ENCODE measurements around the gene WDPCP. TPM values are rescaled to one million over a fixed set of nuclear protein-coding genes. Genes with fewer than 3 reads are reported as not detected.

The WDPCP gene, protein sequence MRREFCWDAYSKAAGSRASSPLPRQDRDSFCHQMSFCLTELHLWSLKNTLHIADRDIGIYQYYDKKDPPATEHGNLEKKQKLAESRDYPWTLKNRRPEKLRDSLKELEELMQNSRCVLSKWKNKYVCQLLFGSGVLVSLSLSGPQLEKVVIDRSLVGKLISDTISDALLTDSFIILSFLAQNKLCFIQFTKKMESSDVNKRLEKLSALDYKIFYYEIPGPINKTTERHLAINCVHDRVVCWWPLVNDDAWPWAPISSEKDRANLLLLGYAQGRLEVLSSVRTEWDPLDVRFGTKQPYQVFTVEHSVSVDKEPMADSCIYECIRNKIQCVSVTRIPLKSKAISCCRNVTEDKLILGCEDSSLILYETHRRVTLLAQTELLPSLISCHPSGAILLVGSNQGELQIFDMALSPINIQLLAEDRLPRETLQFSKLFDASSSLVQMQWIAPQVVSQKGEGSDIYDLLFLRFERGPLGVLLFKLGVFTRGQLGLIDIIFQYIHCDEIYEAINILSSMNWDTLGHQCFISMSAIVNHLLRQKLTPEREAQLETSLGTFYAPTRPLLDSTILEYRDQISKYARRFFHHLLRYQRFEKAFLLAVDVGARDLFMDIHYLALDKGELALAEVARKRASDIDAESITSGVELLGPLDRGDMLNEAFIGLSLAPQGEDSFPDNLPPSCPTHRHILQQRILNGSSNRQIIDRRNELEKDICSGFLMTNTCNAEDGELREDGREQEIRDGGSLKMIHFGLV
- 10 to 100 TPM in 4 of 5 experiments, 1 to 10 TPM in 1; 7.6 to 19.2 (median 16.1) TPM for total RNA-seq
- 1 to 10 TPM; 4.8 to 7.0 TPM for polyA plus RNA-seq
- 21.9 reads per million, percentile 52 among the genes with 10 or more reads in this experiment for total RNA-seq

DNA sequence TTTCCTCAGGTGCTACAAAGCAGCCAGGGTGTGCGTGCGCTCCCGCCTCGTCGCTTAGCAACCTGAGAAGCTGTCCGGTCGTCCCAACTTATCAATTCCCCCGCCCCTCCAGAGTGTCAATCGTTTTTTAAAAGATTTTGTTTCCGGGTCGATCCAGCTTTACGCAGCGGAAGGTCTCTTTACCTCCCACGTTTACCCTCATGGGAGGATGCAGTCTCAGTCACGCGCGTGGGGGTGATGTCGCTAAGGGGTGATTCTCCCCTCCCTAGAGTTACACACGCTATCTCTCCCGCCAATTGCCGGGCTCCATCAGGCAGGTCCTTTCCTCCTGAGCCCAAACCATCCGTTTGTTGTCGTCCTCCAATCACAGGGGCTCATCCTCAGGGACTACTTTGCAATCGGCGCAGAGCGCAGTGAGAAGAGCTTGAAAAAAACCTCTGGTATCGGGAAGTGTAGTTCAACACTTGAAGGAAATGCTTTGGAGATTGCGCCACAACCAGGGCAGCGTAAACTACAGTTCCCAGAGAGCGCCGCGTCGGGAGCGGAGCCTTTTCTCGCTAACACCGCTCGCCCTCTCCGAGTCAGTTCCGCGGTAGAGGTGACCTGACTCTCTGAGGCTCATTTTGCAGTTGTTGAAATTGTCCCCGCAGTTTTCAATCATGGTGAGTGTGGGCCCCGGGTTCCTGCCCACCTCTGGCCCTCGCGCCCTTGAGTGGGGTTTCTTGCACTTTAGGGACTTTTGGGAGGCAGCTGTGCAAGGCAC is at the start of gene WDPCP, which contains the start of gene MDH1:
WDPCP (minus strand) TSS at position 93 of the 763 bp plus-strand sequence. CDS start 206 bp downstream, outside the sequence.
MDH1 (plus strand) TSS at position 579 of the 763 bp plus-strand sequence; CDS start at position 660, 81 bp downstream.
- Histone ChIP-seq H3K4me1 (ENCODE audit: control insufficient read depth in 2 of 2, insufficient read depth in 2 of 2, low read length in 2 of 2) (peaks cover 16 to 23% of the 10 kb centered on the region in 2 donors), H3K36me3 (ENCODE audit: control insufficient read depth in 2 of 3, insufficient read depth in 3 of 3, low read length in 3 of 3) (peaks cover 0 to 5% (median 4%) of the 10 kb centered on the region in 3 experiments), H3K4me3 (ENCODE audit: low read length) (peak within 1 kb of the TSS; percentile 91), H3K27me3 (ENCODE audit: control insufficient read depth in 2 of 2, insufficient read depth in 2 of 2, low read length in 2 of 2) (no peaks in the 10 kb centered on the region), H3K9me3 (ENCODE audit: control insufficient read depth in 2 of 3, low read length in 3 of 3) (no peaks in the 10 kb centered on the region), H3K27ac (ENCODE audit: low read depth, low read length) (peak within 1 kb of the TSS; percentile 89)
- H3K27ac Mint-ChIP-seq, result peak within 1 kb of the TSS; percentile 89 to 99 (median 95)
- DNase-seq (peak; percentile 74 to 99 (median 96)), ATAC-seq (peak; percentile 89)
- CTCF ChIA-PET, result interaction anchor here (0.6 to 1.1 kb wide), 2 partner anchors 273 to 883 kb away, joined by 3 read pairs; partner anchors contain the start of gene EHBP1
- intact Hi-C loops (cut with micrococcal nuclease), result loop anchor here (1.0 to 10.0 kb wide), 25 partner anchors 253 to 1844 kb away; partner anchors contain the start of genes ACTR2 (in 2 of the 2), B3GNT2 (in 2 of the 2), COMMD1 (in 2 of the 2) and EHBP1 (in 2 of the 2)
- H3K4me1 Mint-ChIP-seq, result peaks cover 24 to 63% (median 45%) of the 10 kb centered on the region in 7 donors
- peaks cover 0 to 3% (median 0%) of the 10 kb centered on the region in 11 donors for H3K9me3 Mint-ChIP-seq
- POLR2A ChIA-PET, result interaction anchor here (0.8 to 3.9 kb wide), 10 partner anchors 8 to 1735 kb away, joined by 3 to 23 read pairs (median 4); partner anchors contain the start of genes ACTR2, COMMD1, FAM161A and RAB1A
- H3K4me3 Mint-ChIP-seq, result peak within 1 kb of the TSS; percentile 89 to 99 (median 94)
- no peaks in the 10 kb centered on the region for H3K27me3 Mint-ChIP-seq
- H3K36me3 Mint-ChIP-seq, result peaks cover 0 to 9% (median 0%) of the 10 kb centered on the region in 5 donors

DNA sequence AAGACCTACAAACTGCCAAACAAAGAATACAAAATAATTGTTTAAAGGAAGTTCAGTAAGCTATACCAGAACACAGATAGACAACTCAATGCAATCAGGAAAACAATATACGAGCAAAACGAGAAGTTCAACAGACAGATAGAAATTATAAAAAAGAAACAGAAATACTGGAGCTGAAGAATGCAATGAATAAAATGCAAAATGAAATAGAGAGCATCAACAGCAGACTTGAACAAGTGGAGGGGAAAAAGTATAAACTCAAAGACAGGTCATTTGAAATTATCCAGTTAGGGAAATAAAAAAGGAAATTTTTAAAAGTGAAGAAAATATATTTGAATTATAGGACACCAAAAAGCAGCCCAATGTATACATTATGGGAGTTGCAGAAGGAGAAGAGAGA is 44.1 kb upstream of the WDPCP start:
- POLR2A ChIA-PET, result no interaction called here
- no peaks in the 10 kb centered on the region for H3K4me1 ChIP-seq (ENCODE audit: control insufficient read depth in 2 of 2, insufficient read depth in 2 of 2, low read length in 2 of 2)
- ATAC-seq (no peak), DNase-seq (no peak)
- H3K27ac ChIP-seq (ENCODE audit: low read depth, low read length), result no peak overlapping the region
- Mint-ChIP-seq H3K27me3 (peaks cover 0 to 21% (median 7%) of the 10 kb centered on the region in 5 donors), H3K36me3 (peaks cover 0 to 10% (median 6%) of the 10 kb centered on the region in 5 donors), H3K4me1 (no peaks in the 10 kb centered on the region), H3K9me3 (peaks cover 9 to 69% (median 41%) of the 10 kb centered on the region in 11 donors), H3K27ac (no peak overlapping the region), H3K4me3 (no peak overlapping the region)
- H3K4me3 ChIP-seq (ENCODE audit: low read length), result no peak overlapping the region
- CTCF ChIA-PET, result no interaction called here
- no peaks in the 10 kb centered on the region for H3K36me3 ChIP-seq (ENCODE audit: control insufficient read depth in 2 of 3, insufficient read depth in 3 of 3, low read length in 3 of 3)
- intact Hi-C loops (cut with micrococcal nuclease), result no loop called here
- no peaks in the 10 kb centered on the region for H3K27me3 ChIP-seq (ENCODE audit: control insufficient read depth in 2 of 2, insufficient read depth in 2 of 2, low read length in 2 of 2)
- H3K9me3 ChIP-seq (ENCODE audit: control insufficient read depth in 2 of 3, low read length in 3 of 3), result peaks cover 0 to 9% (median 0%) of the 10 kb centered on the region in 3 experiments

DNA sequence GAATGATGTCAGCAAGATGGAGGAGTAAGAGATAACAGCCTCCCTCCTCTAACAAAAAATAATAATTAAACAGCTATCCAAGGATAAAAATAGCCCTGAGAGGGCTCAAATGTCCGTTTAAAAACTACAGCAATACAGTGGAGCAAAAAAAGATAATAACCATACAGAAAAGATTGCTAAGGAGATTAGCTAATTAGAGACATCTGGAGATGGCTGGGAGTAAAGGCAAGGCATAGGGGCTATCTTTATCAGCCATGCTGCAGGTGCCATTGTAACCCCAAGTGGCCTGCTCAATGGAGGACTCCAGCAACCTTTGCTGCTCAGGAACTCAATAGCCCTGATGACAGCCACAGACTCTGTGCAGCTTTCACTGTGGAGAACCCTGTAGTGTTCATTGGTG is 43.2 kb upstream of the WDPCP start:
- H3K9me3 ChIP-seq (ENCODE audit: control insufficient read depth in 2 of 3, low read length in 3 of 3), result peaks cover 0 to 9% (median 0%) of the 10 kb centered on the region in 3 experiments
- DNase-seq, result no peak
- H3K36me3 ChIP-seq (ENCODE audit: control insufficient read depth in 2 of 3, insufficient read depth in 3 of 3, low read length in 3 of 3), result no peaks in the 10 kb centered on the region
- no peak overlapping the region for H3K4me3 ChIP-seq (ENCODE audit: low read length)
- ATAC-seq, result no peak
- ChIA-PET CTCF (no interaction called here), POLR2A (interaction anchor here (0.6 kb wide), 1 partner anchor 1666 kb away, joined by 4 read pairs; no protein-coding TSS in a partner anchor)
- Mint-ChIP-seq H3K36me3 (peaks cover 0 to 10% (median 7%) of the 10 kb centered on the region in 5 donors), H3K4me3 (no peak overlapping the region), H3K4me1 (no peaks in the 10 kb centered on the region), H3K27me3 (peaks cover 0 to 17% (median 7%) of the 10 kb centered on the region in 5 donors), H3K9me3 (peaks cover 9 to 66% (median 39%) of the 10 kb centered on the region in 11 donors), H3K27ac (no peak overlapping the region)
- no peaks in the 10 kb centered on the region for H3K4me1 ChIP-seq (ENCODE audit: control insufficient read depth in 2 of 2, insufficient read depth in 2 of 2, low read length in 2 of 2)
- intact Hi-C loops (cut with micrococcal nuclease), result no loop called here
- no peak overlapping the region for H3K27ac ChIP-seq (ENCODE audit: low read depth, low read length)
- no peaks in the 10 kb centered on the region for H3K27me3 ChIP-seq (ENCODE audit: control insufficient read depth in 2 of 2, insufficient read depth in 2 of 2, low read length in 2 of 2)

DNA sequence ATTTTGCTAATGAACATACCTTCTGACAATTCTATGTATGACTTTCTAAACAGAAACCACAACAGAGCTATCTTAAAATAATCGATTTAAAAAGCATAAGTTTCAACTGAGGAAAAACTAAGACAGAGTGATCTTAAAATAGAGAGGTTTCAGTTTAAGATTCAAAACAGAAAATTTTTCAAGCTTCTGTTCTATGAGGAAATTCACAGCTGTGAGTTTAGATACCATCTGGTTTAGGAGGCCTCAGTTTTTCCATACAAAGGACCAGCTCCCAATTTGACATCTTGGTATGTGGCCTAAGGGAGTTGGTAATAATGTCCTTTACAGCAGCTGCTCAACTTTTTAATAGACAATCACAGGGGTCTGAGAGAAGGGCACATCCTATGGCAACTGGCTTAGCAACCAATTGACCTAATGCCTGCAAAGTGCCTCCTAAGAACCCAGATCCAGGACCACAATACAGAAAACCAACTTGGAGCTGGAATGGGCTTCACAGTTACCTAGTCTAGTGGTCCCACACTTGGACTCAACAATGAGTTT is 40.2 kb upstream of the WDPCP start:
- H3K4me3 Mint-ChIP-seq, result no peak overlapping the region
- Histone ChIP-seq H3K36me3 (ENCODE audit: control insufficient read depth in 2 of 3, insufficient read depth in 3 of 3, low read length in 3 of 3) (no peaks in the 10 kb centered on the region), H3K9me3 (ENCODE audit: control insufficient read depth in 2 of 3, low read length in 3 of 3) (peaks cover 0 to 9% (median 0%) of the 10 kb centered on the region in 3 experiments), H3K27me3 (ENCODE audit: control insufficient read depth in 2 of 2, insufficient read depth in 2 of 2, low read length in 2 of 2) (no peaks in the 10 kb centered on the region), H3K27ac (ENCODE audit: low read depth, low read length) (no peak overlapping the region), H3K4me1 (ENCODE audit: control insufficient read depth in 2 of 2, insufficient read depth in 2 of 2, low read length in 2 of 2) (no peaks in the 10 kb centered on the region), H3K4me3 (ENCODE audit: low read length) (no peak overlapping the region)
- POLR2A ChIA-PET, result no interaction called here
- intact Hi-C loops (cut with micrococcal nuclease), result no loop called here
- DNase-seq (no peak), ATAC-seq (no peak)
- peaks cover 7 to 19% (median 10%) of the 10 kb centered on the region in 5 donors for H3K27me3 Mint-ChIP-seq
- H3K27ac Mint-ChIP-seq, result no peak overlapping the region
- peaks cover 8 to 40% (median 24%) of the 10 kb centered on the region in 11 donors for H3K9me3 Mint-ChIP-seq
- H3K4me1 Mint-ChIP-seq, result peaks cover 0 to 6% (median 0%) of the 10 kb centered on the region in 7 donors
- CTCF ChIA-PET, result no interaction called here
- peaks cover 0 to 10% (median 9%) of the 10 kb centered on the region in 5 donors for H3K36me3 Mint-ChIP-seq

DNA sequence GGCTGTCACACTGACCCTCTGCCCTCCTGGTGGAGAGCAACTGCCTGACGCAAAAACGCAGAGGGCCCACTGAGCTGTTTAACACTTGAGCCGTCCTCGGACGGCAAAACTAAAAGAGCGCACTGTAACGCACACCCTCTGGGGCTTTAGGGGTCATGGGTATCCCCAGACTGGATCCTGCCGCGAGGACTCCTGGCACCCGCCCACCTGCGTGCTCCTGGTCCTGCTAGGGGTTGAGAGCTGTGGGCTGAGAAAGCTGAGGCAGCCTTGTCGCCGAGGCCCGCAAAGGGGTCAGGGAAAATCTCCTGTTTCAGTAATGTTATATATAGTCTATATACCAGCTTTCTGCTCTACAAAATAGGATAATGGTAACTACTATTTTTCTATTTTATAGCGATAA is 39.6 kb upstream of the WDPCP start:
- Histone ChIP-seq H3K36me3 (ENCODE audit: control insufficient read depth in 2 of 3, insufficient read depth in 3 of 3, low read length in 3 of 3) (no peaks in the 10 kb centered on the region), H3K9me3 (ENCODE audit: control insufficient read depth in 2 of 3, low read length in 3 of 3) (peaks cover 0 to 9% (median 0%) of the 10 kb centered on the region in 3 experiments), H3K27me3 (ENCODE audit: control insufficient read depth in 2 of 2, insufficient read depth in 2 of 2, low read length in 2 of 2) (no peaks in the 10 kb centered on the region), H3K27ac (ENCODE audit: low read depth, low read length) (no peak overlapping the region), H3K4me3 (ENCODE audit: low read length) (no peak overlapping the region), H3K4me1 (ENCODE audit: control insufficient read depth in 2 of 2, insufficient read depth in 2 of 2, low read length in 2 of 2) (no peaks in the 10 kb centered on the region)
- H3K9me3 Mint-ChIP-seq, result peaks cover 6 to 34% (median 19%) of the 10 kb centered on the region in 11 donors
- ChIA-PET CTCF (no interaction called here), POLR2A (no interaction called here)
- ATAC-seq, result no peak
- intact Hi-C loops (cut with micrococcal nuclease), result no loop called here
- peaks cover 0 to 6% (median 0%) of the 10 kb centered on the region in 7 donors for H3K4me1 Mint-ChIP-seq
- no peak overlapping the region for H3K27ac Mint-ChIP-seq
- peaks cover 0 to 10% (median 9%) of the 10 kb centered on the region in 5 donors for H3K36me3 Mint-ChIP-seq
- no peak for DNase-seq
- no peak overlapping the region for H3K4me3 Mint-ChIP-seq
- peaks cover 7 to 19% (median 12%) of the 10 kb centered on the region in 5 donors for H3K27me3 Mint-ChIP-seq
